ENCODE results near the gene IL27RA.

The IL27RA gene

GRCh38 chr19:14097532-14098151 is 66.1 kb downstream of the IL27RA start:
- peak; percentile 20; the same call in 1 of the 3 replicates for ATAC-seq
- TF ChIP-seq CSRNP3 (CRISPR knock-in tag; IDR thresholded peaks at IDR 0.05) (no peak), ARNTL (CRISPR knock-in tag; IDR thresholded peaks at IDR 0.05; ENCODE audit: borderline replicate concordance, low read depth) (no peak), ZC3H10 (CRISPR knock-in tag; IDR thresholded peaks at IDR 0.05) (no peak), TOX (CRISPR knock-in tag; IDR thresholded peaks at IDR 0.05; ENCODE audit: borderline replicate concordance) (no peak), PPARA (CRISPR knock-in tag; IDR thresholded peaks at IDR 0.05; ENCODE audit: borderline replicate concordance) (no peak), ZFP3 (CRISPR knock-in tag; IDR thresholded peaks at IDR 0.05) (no peak), CREB5 (CRISPR knock-in tag; IDR thresholded peaks at IDR 0.05; ENCODE audit: low read depth) (no peak), RARB (CRISPR knock-in tag; IDR thresholded peaks at IDR 0.05) (no peak), SNAI2 (CRISPR knock-in tag; IDR thresholded peaks at IDR 0.05) (no peak), ZFP30 (CRISPR knock-in tag; IDR thresholded peaks at IDR 0.05) (no peak)

DNA sequence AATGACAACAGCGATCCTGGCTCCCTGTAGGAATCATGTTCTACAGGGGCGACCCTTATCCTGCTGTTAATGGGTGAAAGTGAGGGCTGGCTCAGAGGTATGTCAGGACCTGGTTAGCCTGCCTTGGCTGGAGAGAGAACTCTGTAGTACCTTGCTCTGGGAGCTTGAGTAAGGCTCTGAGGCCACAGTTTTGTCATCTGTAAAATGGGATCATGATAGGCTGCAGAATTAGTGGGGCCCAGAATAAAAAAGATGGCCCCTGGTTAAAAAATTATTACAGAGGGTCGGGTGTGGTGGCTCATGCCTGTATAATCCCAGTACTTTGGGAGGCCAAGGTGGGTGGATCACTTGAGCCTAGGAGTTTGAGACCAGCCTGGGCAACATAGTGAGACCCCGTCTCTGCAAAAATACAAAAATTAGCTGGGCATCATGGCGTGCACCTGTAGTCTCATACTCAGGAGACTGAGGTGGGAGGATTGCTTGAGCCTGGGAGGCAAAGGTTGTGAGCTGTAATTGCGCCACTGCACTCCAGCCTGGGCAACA is 69.5 kb downstream of the IL27RA start:
- TF ChIP-seq ZNF70 (CRISPR knock-in tag; IDR thresholded peaks at IDR 0.05) (no peak), ZFP3 (CRISPR knock-in tag; IDR thresholded peaks at IDR 0.05) (no peak), CREB5 (CRISPR knock-in tag; IDR thresholded peaks at IDR 0.05; ENCODE audit: low read depth) (no peak)
- no peak for ATAC-seq

DNA sequence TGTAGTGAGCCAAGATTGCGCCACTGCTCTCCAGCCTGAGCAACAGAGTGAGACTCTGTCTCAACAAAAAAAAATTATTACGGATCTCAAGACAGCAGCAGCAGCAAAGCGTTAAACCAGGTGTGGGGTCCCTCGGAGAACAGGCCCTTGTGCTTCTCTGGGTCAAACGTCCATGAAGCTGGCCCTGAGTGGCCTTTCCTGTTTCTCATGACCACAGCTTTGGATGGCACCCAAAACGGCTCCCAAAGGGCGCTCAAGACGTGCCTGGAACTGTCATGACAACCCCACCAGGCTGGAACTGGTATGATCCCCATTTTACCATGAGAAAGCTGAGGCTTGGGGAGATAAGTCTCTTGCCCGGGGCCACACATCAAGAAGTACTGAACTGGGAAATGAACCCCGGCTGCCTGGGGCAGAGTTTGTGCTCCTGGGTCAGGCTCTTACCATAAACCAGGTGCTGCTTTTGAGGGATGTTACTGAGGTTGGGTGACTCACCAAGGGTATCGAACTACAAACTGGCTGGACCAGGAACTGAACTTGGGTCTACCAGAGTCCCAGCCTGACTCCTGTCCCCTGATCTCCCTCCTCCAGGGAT is 70.6 kb downstream of the IL27RA start:
- no peak for ATAC-seq
- no peak for TF ChIP-seq TOX (CRISPR knock-in tag; IDR thresholded peaks at IDR 0.05; ENCODE audit: borderline replicate concordance)
- TF ChIP-seq ZFP30 (CRISPR knock-in tag; IDR thresholded peaks at IDR 0.05) = no peak

GRCh38 chr19:14102756-14103155 is 71.2 kb downstream of the IL27RA start:
- no peak for ATAC-seq
- TF ChIP-seq ARNTL (CRISPR knock-in tag; IDR thresholded peaks at IDR 0.05; ENCODE audit: borderline replicate concordance, low read depth) = no peak
- TF ChIP-seq, protein P1, sequence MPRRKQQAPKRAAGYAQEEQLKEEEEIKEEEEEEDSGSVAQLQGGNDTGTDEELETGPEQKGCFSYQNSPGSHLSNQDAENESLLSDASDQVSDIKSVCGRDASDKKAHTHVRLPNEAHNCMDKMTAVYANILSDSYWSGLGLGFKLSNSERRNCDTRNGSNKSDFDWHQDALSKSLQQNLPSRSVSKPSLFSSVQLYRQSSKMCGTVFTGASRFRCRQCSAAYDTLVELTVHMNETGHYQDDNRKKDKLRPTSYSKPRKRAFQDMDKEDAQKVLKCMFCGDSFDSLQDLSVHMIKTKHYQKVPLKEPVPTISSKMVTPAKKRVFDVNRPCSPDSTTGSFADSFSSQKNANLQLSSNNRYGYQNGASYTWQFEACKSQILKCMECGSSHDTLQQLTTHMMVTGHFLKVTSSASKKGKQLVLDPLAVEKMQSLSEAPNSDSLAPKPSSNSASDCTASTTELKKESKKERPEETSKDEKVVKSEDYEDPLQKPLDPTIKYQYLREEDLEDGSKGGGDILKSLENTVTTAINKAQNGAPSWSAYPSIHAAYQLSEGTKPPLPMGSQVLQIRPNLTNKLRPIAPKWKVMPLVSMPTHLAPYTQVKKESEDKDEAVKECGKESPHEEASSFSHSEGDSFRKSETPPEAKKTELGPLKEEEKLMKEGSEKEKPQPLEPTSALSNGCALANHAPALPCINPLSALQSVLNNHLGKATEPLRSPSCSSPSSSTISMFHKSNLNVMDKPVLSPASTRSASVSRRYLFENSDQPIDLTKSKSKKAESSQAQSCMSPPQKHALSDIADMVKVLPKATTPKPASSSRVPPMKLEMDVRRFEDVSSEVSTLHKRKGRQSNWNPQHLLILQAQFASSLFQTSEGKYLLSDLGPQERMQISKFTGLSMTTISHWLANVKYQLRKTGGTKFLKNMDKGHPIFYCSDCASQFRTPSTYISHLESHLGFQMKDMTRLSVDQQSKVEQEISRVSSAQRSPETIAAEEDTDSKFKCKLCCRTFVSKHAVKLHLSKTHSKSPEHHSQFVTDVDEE (CRISPR knock-in tag; IDR thresholded peaks at IDR 0.05) = no peak
- TF ChIP-seq CSDC2 (CRISPR knock-in tag; IDR thresholded peaks at IDR 0.05) = no peak
- no peak for TF ChIP-seq TOX (CRISPR knock-in tag; IDR thresholded peaks at IDR 0.05; ENCODE audit: borderline replicate concordance)
